Stimulated activated CD4-positive, alpha-beta T cell treated with anti-CD3 and anti-CD28 coated beads, TNF-alpha, amount 100 ng/mL, for 4 hours (primary cell): ENCODE data around the gene PNLIPRP2.

Experiments
- DNase-seq, 3 experiments: peaks; one replicate each; pipeline ENCODE4 v3.0.0-alpha.2; 2020; ENCODE audit warnings: low read depth in 3 of 3

The PNLIPRP2 gene

GRCh38 chr10:116654816-116655215, 34.1 kb downstream of the PNLIPRP2 start:
- no peak for DNase-seq

- no peak for DNase-seq
Measured at GRCh38 chr10:116655568-116655967, 34.8 kb downstream of the PNLIPRP2 start.

GRCh38 chr10:116656044-116656443, 35.3 kb downstream of the PNLIPRP2 start:
- DNase-seq, result no peak

- DNase-seq, result no peak
Measured at GRCh38 chr10:116657863-116658551, 37.3 kb downstream of the PNLIPRP2 start.

- no peak for DNase-seq
Measured at GRCh38 chr10:116659049-116659670, 38.4 kb downstream of the PNLIPRP2 start.

GRCh38 chr10:116660860-116661259, 40.1 kb downstream of the PNLIPRP2 start:
- DNase-seq, result no peak

- no peak for DNase-seq
Measured at GRCh38 chr10:116663342-116663741, 42.6 kb downstream of the PNLIPRP2 start.

GRCh38 chr10:116664631-116665030, 43.9 kb downstream of the PNLIPRP2 start:
- DNase-seq, result no peak

GRCh38 chr10:116665541-116666125, 44.9 kb downstream of the PNLIPRP2 start:
- DNase-seq, result no peak

GRCh38 chr10:116667484-116667883, 46.7 kb downstream of the PNLIPRP2 start:
- no peak for DNase-seq

- DNase-seq, result no peak
Measured at GRCh38 chr10:116668018-116668417, 47.3 kb downstream of the PNLIPRP2 start.

- DNase-seq, result no peak
Measured at GRCh38 chr10:116668446-116668845, 47.7 kb downstream of the PNLIPRP2 start.

- DNase-seq, result no peak
Measured at GRCh38 chr10:116669080-116669479, 48.3 kb downstream of the PNLIPRP2 start.

GRCh38 chr10:116669832-116670644, 49.3 kb downstream of the PNLIPRP2 start:
- no peak for DNase-seq

GRCh38 chr10:116670706-116671105, 50.0 kb downstream of the PNLIPRP2 start:
- DNase-seq, result no peak

GRCh38 chr10:116671274-116671926, 50.6 kb downstream of the PNLIPRP2 start:
- DNase-seq, result no peak

- no peak for DNase-seq
Measured at GRCh38 chr10:116672891-116673290, 52.1 kb downstream of the PNLIPRP2 start.

- DNase-seq, result no peak
Measured at GRCh38 chr10:116673866-116674265, 53.1 kb downstream of the PNLIPRP2 start.

GRCh38 chr10:116674901-116675423, 54.2 kb downstream of the PNLIPRP2 start:
- no peak for DNase-seq

GRCh38 chr10:116676118-116676517, 55.4 kb downstream of the PNLIPRP2 start:
- no peak for DNase-seq

GRCh38 chr10:116676633-116677032, 55.9 kb downstream of the PNLIPRP2 start:
- no peak for DNase-seq

GRCh38 chr10:116679351-116679750, 58.6 kb downstream of the PNLIPRP2 start:
- no peak for DNase-seq
